Spleen (tissue), 7 donors: ENCODE measurements around the gene GRK3.

Experiments
- CTCF ChIP-seq, 11 experiments: fragments of 200-600 bp in 7 of 11; fragments of 450-650 bp in 4 of 11; sonication (generic) in 4 of 11; IDR thresholded peaks in 8 of 11; conservative IDR thresholded peaks in 3 of 11; 1 replicate in 7 of 11; 2 replicates in 4 of 11; pipeline versions ENCODE4 v1.4.0 to v1.8.0; 2016 to 2021; ENCODE audit warnings: antibody characterized with exemption in 11 of 11, inconsistent platforms in 4 of 11, mild to moderate bottlenecking in 1 of 11
- POLR2AphosphoS5 ChIP-seq, 3 donors: sonication (generic); formaldehyde crosslinking; IDR thresholded peaks; one replicate each; pipeline ENCODE4 v1.5.1; 2017; ENCODE audit warnings: antibody characterized with exemption in 3 of 3
- donor health status: DM: no; HTN: no; CAD: no; lungs with moderate emphysema.
- donor health status: DM: no; HTN: no; CAD: no.
- donor health status: DM: no; HTN: no; CAD: no.

DNA sequence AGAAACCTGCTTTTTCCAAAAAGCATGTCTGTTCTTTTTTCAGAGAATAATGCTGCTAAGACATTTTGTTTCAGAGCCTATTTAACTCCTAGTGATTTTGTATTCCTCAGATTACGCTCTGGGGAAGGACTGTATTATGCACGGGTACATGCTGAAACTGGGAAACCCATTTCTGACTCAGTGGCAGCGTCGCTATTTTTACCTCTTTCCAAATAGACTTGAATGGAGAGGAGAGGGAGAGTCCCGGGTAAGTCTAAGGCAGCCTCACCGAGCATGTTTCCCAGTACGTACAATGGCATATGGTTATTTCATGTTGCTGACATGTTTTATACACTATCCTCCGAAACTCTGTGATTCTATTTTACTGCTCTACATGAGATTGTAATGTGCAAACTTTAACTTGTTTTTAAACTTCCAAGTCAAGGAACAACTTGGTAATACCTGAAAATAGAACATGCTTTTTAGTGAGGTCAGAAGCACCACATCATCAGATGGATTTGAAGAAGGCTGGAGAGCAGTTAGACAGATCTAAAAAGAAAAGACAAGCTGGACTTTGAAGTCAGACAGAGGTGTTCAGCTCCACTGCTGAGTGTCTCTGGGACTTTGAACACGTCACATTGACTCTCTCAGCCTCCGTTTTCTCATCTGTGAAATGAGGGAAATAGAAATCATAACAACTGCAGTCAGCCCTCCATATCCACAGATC, 153.8 kb downstream of the GRK3 start:
- TF ChIP-seq POLR2AphosphoS5 (IDR thresholded peaks at IDR 0.05) (no peak), CTCF (IDR thresholded peaks at IDR 0.05 in 8 of 11, conservative IDR thresholded peaks at IDR 0.05 in 3 of 11) (no peak)
